ENCODE results near the gene GSPT2.
A peak's percentile ranks its signal among the peaks of the same experiment; 100 is the strongest.
"Not testable (repeated sequence)": the region's sequence is repeated elsewhere in the genome, so short reads cannot be mapped to it uniquely, and the experiment has no call there.

GSPT2 gene

DNA sequence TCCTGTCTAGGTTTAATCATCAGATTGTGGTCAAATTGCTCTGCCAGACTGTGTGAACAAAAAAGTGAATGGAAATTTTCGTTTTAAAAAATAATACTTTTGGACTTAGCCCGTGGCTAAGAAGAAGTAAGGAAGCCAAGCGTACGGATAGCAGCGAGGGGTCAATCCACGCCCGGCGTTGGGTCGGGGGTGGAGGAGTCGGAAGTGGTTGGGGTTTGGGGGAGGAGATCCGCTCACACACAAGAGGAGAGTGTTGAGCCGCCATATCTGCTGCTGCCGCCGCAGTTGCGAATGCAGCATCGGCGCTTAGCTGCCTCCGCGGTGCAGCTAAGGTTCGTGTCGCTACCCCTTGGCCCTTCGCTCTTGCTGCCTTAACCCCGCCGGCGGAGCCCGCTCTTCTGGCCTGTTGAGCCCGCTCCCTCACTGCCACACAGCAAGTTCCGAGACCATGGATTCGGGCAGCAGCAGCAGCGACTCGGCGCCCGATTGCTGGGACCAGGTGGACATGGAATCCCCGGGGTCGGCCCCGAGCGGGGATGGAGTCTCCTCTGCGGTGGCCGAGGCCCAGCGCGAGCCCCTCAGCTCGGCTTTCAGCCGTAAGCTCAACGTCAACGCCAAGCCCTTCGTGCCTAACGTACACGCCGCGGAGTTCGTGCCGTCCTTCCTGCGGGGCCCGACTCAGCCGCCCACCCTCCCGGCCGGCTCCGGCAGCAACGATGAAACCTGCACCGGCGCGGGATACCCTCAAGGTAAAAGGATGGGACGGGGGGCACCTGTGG is at the start of gene GSPT2:
TSS of gene GSPT2 (plus strand) at position 264 of the 779 bp plus-strand sequence. CDS start at position 449, 185 bp downstream.
- DNase-seq: peak; percentile 61

DNA sequence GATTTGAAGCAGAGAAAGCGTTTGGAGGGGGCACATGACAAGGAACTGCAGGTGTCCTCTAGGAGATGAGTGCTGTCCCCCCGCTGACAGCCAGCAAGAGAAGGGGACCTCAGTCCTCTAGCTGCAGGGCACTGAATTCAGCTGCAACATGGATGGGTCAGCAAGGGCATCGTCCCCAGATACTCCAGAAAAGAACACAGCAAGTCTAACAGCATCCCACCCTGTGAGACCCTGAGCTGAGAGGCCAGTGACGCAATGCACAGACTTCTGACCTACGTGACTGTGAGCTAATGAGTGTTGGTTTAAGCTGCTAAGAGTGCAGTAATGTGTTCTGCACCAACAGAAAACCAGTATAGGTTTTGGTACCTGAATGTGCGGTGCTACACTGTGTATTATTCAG is 49.0 kb upstream of the GSPT2 start:
- no peak for DNase-seq

DNA sequence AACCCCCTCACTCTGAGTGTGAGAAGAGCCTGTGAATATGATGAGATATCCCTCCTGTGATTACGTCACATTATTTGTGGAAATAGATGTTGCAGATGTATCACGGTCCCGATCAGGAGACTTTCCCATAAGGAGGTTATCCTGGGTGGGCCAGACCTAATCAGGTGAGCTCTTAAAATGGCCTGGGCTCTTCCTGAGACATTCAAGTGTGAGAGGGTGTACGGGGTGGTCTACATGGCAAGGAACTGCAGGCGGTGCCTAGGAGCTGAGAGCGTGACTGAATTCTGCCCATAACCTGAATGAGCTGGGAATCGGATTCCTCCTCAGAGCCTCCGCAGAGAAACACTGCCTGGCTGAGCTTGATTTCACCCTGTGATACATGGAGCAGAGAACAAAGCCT is 45.8 kb upstream of the GSPT2 start:
- no peak for DNase-seq

DNA sequence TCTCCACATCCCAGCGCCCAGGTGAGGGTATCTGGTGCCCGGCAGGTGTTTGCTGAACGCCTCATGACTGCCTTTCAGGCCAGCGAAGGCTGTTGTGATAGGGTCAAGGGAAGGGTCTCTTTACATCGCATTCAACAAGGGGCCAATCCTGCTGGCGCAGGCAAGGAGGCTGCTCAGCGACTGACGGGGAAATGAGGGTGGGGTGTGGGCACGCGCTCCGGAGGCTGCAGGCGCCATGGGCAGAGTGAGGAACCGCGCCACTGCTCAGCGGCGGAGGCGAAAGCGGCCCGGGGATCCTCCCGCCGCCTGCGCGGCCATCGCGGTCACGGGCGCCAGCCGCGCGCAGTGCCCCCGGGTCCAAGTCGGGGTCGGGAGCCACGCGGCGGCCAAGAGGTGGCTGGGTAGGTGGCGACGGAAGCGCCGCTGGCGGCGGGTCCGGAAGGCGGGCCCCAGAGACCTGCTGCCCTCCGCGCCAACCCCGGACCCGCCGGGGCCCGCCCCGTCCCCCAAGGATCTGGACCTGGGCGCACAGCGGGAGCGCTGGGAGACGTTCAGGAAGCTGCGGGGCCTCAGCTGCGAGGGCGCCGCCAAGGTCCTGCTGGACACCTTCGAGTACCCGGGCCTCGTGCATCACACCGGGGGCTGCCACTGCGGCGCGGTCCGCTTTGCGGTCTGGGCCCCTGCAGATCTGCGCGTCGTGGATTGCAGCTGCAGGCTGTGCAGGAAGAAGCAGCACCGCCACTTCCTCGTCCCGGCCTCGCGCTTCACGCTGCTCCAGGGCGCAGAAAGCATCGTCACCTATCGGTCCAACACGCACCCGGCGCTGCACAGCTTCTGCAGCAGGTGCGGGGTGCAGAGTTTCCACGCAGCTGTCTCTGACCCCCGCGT is 32.7 kb upstream of the GSPT2 start, which contains the start of gene CENPVL1:
TSS of gene CENPVL1 (plus strand) at position 236 of the 888 bp plus-strand sequence. CDS start at position 236, 0 bp downstream.
- not testable (repeated sequence) for DNase-seq

DNA sequence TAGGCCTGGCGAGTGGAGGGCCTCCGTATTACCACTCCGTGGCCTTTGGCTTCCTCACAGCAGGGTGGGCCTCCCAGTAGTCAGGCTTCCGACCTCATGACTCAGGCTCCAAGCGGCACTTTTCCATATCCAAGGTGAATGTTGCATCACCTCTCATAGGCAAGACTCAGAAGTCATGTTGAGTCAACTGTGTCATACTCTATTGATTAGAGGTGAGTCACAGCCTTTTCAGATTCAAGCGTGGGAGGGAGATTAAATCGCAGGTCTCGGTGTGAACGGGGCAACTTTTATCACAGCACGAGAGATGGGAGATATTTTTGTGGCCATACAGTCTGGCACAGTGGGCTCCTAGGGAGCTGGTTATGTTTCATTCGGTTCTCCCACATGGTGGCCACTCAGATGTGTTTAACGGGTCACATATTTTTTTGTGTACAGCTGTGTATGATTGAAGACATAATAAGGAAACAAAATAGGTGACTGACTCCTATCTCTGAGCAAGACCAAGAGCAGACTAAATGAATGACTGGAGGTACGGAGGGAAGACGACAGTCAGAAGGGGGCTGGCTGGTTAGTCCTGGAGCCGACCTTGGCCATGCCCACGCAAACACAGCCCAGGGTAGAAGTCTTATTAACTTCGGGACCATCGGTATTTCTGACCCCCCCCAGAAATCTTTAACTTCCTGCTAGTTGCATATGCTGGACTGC is 30.1 kb upstream of the GSPT2 start:
- not testable (repeated sequence) for DNase-seq

DNA sequence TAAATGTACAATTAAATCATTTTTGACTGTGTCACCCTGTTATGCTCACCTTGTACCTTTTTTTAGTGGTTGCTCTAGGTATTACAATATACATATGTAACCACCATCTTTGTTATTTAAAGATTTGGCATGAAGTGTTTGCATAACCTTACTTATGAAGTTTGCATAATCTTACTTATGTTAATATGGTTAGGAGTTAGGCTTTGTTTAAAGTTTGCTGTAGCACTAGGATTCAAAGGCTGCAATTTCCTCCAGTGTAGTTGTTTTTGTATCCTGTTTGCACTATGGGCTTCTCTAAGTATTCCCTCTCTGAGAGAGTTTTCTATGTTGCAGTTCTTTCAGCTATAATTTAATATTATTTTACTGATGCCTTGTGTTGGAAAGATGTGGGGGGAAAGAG is 15.0 kb upstream of the GSPT2 start:
- DNase-seq: no peak

DNA sequence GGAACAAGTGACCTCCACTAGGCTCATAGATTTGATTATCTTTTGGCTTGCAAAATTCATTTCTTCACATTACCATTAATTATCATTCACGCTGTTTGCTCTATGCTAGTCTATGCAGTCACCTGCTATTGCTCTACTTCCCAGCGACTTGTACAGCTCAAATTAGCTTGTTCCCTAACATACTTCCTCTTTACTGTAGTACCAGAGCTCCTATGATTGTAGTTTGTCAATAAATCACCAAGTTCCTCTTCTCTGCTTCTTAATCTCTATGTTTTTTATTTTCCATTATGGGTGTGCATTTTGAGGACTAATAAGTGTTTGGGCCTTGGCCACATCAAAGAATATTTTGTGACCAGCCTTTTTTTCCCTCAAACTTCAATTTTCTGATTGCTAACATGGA is 6.2 kb upstream of the GSPT2 start:
- no peak for DNase-seq

DNA sequence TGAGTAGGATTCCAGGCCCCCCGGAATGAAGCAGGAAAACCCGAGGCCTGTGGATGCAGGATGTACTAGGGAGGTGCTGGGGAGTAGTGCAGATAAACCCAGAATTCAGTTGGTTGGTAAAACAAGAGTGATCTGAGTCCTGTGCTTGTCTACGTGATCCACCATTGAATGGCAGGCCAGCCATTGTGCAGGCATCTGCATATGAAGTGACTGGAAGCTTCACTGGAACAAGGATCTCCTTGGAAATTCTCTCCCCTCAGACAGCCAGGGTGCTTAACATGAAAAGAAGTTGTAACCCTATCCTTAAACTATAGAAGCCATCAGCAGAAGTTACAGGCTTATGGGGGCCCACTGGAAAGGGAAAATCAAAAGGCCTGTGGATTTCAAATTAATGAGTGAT is 656 bp upstream of the GSPT2 start:
- DNase-seq: no peak

DNA sequence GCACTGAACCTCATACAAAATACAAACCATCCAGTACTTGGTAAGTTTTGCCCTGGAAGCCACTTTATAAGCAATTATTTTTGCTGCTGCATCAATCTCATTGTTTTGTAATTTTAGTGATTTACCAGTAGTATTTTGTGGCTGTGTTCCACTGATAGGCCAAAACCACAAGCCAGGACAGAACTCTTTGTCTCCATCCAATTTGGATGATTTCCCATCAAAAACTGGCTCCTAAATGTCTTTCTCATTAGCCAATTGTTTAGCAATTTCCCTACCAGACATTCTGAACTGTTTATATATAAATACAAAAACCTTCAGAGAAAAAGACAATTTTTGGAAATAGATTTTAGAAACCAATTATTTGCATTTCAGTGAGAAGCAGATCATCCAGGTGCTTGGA is 4.4 kb downstream of the GSPT2 start:
- no peak for DNase-seq

DNA sequence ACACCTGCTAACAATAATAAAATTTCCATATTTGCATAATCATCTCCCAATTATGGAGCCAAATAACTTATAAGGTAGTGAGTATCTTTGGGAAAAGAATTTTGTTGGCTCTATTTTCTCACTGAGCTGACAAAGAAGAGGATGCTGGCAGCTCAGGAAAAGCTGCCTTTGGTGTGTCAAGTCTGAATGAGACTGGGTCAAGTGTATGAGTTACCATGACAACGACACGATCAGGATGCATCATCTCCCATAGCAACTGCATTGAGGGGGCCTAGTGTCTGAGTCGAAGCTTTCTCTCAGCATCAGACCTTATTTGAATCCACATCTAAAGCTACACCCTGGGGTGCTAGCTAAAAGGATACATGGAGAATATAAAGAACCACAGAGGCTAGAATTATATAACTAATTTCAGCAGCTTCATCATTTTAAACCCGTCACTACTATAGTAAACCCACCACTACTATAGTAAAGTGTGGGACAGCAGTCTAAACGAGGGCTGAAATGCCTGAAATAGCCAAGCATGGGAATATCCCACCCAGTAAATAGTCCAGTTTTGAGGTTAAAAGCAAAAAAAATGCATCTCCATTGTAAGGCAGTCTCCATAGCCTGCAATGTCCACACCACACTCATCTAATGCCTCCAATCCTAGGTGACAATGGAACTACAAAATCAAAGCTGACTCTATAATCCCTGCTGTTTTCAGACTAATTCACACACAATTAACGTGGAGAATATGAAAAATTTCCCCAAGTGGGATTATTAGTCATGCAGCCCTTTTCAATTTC is 16.0 kb downstream of the GSPT2 start:
- peak; percentile 16 for DNase-seq

DNA sequence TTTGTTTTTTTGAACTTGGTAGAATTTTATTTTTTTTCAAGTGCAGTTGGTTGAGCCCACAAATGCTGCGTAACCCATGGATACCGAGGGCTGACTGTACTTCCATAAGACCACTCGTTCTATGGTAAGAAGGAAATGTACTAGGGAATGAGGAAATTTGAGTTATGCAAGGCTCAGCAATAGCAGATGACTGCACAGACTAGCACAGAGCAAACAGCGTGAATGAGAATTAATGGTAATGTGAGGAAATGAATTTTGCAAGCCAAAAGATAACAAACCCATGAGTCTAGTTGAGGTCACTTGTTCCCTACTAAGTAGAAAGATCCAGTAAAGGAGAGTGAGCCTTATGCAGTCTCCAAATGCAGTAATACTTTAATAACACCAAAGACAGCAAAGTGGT is 17.4 kb downstream of the GSPT2 start:
- DNase-seq: no peak

DNA sequence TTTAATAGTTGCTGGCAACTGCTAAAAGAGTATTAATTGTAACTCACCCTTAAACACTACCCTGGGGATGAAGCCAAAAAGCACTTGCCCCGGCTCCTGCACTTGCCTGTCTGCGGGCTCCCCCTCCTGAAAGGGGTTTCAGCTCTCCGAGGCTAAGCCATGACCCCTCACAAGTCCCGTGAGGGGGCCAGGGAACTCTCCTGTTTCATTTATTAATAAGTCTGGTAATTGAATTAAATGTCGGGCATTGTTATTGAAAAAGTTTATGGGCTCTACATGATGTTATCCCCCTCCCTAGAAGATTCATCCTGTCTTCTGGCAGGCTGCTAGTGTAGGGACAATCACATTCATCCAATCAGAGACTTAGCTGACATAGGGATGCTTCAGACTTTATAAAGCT is 23.3 kb downstream of the GSPT2 start:
- no peak for DNase-seq

DNA sequence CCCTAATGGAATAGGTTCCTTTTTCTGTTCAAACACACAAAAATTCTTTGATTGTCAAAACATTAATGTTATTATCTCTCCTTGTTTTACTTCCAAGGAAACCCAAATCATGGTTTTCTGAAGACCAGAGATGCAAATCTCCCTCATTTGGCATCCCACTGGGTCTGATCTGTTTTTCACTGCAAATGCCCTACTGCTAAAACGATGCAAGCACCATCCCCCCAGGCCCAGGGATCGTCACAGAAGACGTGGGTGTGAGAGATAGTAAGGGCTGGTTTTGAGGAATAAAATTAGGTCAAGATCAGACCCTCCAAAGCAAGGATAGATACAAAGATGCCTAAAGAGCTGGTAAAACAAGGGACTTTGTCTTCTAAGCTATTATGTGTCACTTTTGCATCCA is 33.6 kb downstream of the GSPT2 start:
- no peak for DNase-seq

DNA sequence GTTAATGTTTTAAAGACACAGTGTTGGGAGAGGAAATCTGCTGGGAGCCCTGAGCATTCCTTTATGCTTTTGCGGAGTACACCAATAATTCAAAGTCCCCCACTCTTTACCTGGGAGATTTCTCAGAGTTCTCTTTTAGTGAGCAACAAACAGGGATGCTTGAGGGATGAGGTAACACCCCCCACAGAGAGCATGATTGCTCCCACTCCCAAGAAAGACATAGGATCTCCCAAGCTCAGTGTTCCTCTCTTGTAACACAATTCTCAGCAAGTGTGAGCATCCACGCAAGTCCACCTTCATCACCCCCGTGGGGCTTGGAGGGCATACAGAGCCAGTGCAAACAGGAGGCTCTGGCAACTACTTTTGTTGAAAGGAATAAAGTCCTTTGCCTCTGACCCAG is 36.1 kb downstream of the GSPT2 start:
- no peak for DNase-seq

DNA sequence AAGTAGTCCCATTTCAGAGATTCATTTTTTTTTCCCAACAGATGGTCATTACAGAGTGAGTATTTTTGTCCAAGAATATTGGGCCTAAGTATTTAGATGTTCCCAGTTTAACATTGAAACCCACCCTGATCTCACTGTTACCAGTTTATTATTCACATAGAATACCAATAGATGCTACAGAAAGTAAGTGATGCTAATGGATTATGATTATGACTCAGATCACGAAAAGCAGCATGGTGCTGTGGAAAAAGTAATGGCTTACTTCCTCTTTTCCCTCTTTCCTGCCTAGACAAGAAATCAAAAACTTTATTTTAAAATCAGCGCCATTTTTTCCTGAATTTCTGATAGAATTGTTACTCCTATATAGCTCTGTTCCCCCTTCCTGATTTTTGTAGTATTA is 51.9 kb downstream of the GSPT2 start:
- DNase-seq: no peak
